G401 (cell line): ENCODE measurements around the gene ATF1. TPM values are rescaled to one million over a fixed set of nuclear protein-coding genes. Genes with fewer than 3 reads are reported as not detected.
"Not testable (repeated sequence)": the region's sequence is repeated elsewhere in the genome, so short reads cannot be mapped to it uniquely, and the experiment has no call there.

Source experiments
- DNase-seq: peaks from one replicate; pipeline ENCODE4 v3.0.0-alpha.2; 2015; ENCODE audit warnings: low spot score
- in situ Hi-C: cut with HindIII; loops from 2 replicates; pipeline ENCODE4 v1.10.0; 2016; ENCODE audit warnings: low sequenced_read_pairs, mixed read lengths
- total RNA-seq: library from RNA; depleted of rRNA; stranded (reverse); fragments of >200 nt; shearing (Covaris generic); gene quantifications from 2 replicates; pipeline ENCODE4 v1.2.3, GENCODE V29; 2014; rRNA removed

Gene ATF1
- total RNA-seq, 1 experiment from 2014 or later, result 48.3 TPM

DNA sequence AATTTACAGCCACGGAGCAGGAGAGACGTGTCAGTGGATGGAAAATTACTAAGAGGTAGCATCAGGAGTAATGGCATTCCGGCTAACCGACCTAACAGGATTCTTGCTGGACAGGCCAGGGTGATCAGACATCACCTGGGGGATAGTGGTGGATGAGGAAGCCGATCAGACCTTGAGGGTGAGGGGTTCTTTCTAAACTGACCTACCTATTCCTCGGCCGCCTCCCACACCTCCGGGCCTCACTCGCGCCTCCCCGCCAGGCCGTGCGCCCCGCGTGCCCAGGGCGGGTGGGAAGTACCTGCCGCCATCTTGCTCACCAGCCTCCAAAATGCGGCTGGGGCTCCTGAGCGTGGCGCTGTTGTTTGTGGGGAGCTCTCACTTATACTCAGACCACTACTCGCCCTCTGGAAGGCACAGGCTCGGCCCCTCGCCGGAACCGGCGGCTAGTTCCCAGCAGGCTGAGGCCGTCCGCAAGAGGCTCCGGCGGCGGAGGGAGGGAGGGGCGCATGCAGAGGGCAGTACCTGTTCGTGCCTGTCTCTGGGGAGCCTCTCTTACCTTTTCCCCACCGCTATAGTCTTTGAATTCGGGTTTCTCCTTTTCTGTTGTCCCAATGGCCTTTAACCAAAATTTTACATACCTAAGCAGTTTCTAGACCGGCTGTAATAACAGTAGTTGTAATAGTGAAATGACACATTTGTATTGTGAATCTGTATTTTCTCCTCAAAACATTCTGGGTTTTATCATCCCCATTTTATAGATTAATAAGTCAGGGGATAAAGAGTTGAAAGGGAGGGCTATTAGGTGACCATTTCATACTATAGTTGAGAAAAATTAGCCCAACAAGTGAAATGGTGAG, 79.0 kb downstream of the ATF1 start, which contains the start of gene TMPRSS12:
TSS of gene TMPRSS12 (plus strand) at position 290 of the 857 bp plus-strand sequence. CDS start at position 329, 39 bp downstream.
- DNase-seq, result no peak
- in situ Hi-C loops, result no loop called here

- in situ Hi-C loops, result no loop called here
These were observed 81.2 kb downstream of the ATF1 start for GRCh38 chr12:50845021-50845647.

GRCh38 chr12:50848963-50849362, 85.1 kb downstream of the ATF1 start:
- in situ Hi-C loops, result no loop called here
- no peak for DNase-seq

More at GRCh38 chr12:50845021-50845647, 81.2 kb downstream of the ATF1 start:
- DNase-seq, result no peak

DNA sequence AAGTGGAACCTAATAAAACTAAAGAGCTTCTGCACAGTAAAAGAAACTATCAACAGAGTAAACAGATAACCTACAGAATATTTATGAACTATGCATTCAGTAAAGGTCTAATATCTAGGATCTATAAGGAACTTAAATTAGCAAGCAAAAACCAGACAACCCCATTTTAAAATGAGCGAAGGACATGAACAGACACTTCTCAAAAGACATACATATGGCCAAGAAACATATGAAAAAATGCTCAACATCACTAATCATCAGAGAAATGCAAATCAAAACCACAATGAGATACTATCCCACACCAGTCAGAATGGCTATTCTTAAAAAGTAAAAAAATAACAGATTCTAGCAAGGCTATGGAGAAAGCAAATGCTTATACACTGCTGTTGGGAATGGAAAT, 91.3 kb downstream of the ATF1 start:
- DNase-seq, in situ Hi-C loops: not testable (repeated sequence)

DNA sequence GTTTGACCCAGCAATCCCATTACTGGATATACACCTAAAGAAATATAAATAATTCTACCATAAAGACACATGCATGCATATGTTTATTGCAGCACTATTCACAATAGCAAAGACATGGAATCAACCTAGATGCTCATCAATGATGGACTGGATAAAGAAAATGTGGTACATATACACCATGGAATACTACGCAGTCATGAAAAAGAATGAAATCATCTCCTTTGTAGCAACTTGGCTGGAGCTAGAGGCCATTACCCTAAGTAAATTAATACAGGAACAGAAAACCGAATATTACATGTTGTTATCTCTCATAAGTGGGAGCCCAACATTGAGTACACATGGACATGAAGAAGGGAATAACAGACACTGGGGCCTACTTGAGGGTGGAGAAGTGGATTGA, 91.8 kb downstream of the ATF1 start:
- DNase-seq, in situ Hi-C loops: not testable (repeated sequence)

DNA sequence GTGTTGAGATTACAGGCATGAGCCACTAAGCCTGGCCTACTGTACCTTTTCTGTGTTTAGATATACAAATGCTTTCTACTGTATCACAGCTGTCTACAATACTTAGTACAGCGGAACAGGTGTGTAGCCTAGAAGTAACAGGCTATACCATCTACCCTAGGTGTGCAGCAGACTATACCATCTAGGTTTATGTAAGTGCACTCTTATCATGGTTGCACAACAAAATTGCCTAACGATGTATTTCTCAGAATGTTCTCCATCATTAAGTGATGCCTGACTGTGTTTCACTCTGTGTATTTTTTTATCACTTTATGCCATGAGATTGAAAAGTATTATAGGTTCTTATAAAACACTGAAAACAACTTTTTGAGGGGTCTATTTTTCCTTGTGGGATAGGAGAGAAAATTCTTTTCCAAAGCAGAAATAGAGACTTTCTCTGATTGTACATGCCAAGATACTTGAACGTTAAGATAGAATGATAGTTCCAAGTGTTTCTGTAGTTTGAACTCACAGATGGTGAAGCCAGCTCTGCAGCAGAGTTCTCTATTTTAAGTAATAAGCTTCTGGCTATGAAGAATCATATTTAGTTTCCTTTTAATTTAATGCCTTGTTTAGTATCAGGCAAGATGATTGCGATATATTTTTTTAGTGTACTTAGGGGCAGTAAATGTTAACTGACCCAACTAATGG, 95.9 kb downstream of the ATF1 start:
- in situ Hi-C loops, result no loop called here
- no peak for DNase-seq

- no peak for DNase-seq
- in situ Hi-C loops, result no loop called here
These were observed 98.4 kb downstream of the ATF1 start for GRCh38 chr12:50862316-50862715.

DNA sequence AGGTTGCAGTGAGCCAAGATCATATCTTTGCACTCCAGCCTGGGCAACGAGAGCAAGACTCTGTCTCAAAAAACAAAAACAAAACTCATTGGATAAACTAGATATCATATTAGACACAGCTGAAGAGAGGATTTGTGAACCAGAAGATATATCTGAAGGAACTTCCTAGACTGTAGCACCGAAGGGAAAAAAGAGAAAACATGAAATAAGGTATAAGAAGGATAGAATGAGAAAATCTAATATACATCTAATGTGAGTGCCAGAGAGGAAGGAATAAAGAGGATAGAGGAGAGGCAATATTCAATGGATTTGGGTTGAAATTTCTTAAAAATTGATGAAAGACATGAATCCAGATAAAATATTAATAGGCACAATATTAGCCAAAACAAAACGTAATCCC, 101.4 kb downstream of the ATF1 start:
- no peak for DNase-seq
- in situ Hi-C loops, result no loop called here

DNA sequence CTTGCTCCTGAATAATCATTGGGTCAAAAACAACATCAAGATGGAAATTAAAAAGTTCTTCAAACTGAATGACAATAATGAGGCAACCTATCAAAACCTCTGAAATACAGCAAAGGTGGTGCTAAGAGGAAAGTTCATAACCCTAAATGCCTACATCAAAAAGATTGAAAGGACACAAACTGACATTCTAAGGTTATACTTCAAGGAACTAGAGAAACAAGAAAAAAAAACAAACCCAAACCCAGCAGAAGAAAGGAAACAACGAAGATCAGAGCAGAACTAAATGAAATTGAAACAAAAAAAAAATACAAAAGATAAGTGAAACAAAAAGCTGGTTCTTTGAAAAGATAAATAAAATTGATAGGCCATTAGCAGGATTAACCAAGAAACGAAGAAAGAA, 105.0 kb downstream of the ATF1 start:
- in situ Hi-C loops, DNase-seq: not testable (repeated sequence)

Other genes starting within 250 kb of the ATF1 start
- gene TMPRSS12, start 78.8 kb downstream of the ATF1 start, total RNA-seq, result not detected in 2 replicates
- gene HIGD1C, start 188.4 kb downstream of the ATF1 start, total RNA-seq, result not detected in 2 replicates